K562 (cell line): ENCODE data around the gene LTBP1. TPM values are rescaled to one million over a fixed set of nuclear protein-coding genes. Genes with fewer than 3 reads are reported as not detected.

Source experiments
- AFF1 ChIP-seq, 2 experiments: fragments of 450-650 bp; IDR thresholded peaks; 2 replicates each; pipeline ENCODE4 v1.6.1; 2018; ENCODE audit warnings: mild to moderate bottlenecking in 2 of 2, low read depth in 1 of 2; ENCODE audit not compliant: partially characterized antibody in 2 of 2
- ATF6 ChIP-seq: sonication (generic); formaldehyde crosslinking; IDR thresholded peaks from 2 replicates; pipeline ENCODE4 v1.4.0; 2020; ENCODE audit warnings: mild to moderate bottlenecking, missing genetic modification reagents
- CHD1 ChIP-seq: fragments of 200-600 bp; sonication (generic); IDR thresholded peaks from one replicate; pipeline ENCODE4 v1.6.1; 2012; ENCODE audit warnings: mild to moderate bottlenecking, moderate library complexity, low read length, inconsistent platforms
- IRF1 ChIP-seq: sonication (generic); formaldehyde crosslinking; IDR thresholded peaks from 2 replicates; pipeline ENCODE4 v1.8.0; 2022; ENCODE audit warnings: missing genetic modification reagents, mild to moderate bottlenecking, borderline replicate concordance
- MEIS2 ChIP-seq: fragments of 450-650 bp; IDR thresholded peaks from 2 replicates; pipeline ENCODE4 v1.6.1; 2014; ENCODE audit warnings: mild to moderate bottlenecking; ENCODE audit not compliant: partially characterized antibody
- MTA1 ChIP-seq: fragments of 450-650 bp; IDR thresholded peaks from 2 replicates; pipeline ENCODE4 v1.6.1; 2017; ENCODE audit warnings: borderline replicate concordance
- PHF8 ChIP-seq: fragments of 200-600 bp; sonication (generic); IDR thresholded peaks from 2 replicates; pipeline ENCODE4 v1.6.1; 2012; ENCODE audit warnings: mixed run types, mild to moderate bottlenecking, inconsistent platforms, low read length, moderate library complexity, borderline replicate concordance
- PTRF ChIP-seq: fragments of 450-650 bp; IDR thresholded peaks from 2 replicates; pipeline ENCODE4 v1.6.1; 2016; ENCODE audit warnings: mild to moderate bottlenecking, missing genetic modification characterization, missing compliant biosample characterization
- PTTG1 ChIP-seq: fragments of 450-650 bp; IDR thresholded peaks from 2 replicates; pipeline ENCODE4 v1.6.1; 2016; ENCODE audit warnings: low read depth, mild to moderate bottlenecking, missing genetic modification characterization, missing compliant biosample characterization
- RHOXF2B ChIP-seq: fragments of 250-450 bp; sonication (Bioruptor Pico); conservative IDR thresholded peaks from 2 replicates; pipeline ENCODE4 v1.5.1; 2021
- SMARCE1 ChIP-seq: fragments of 450-650 bp; IDR thresholded peaks from 2 replicates; pipeline ENCODE4 v1.7.1; 2016; ENCODE audit warnings: mild to moderate bottlenecking
- SP1 ChIP-seq: sonication (generic); formaldehyde crosslinking; IDR thresholded peaks from 2 replicates; pipeline ENCODE4 v1.8.1; 2022; ENCODE audit warnings: mild to moderate bottlenecking, missing genetic modification reagents
- SP2 ChIP-seq: IDR thresholded peaks from 2 replicates; pipeline ENCODE4 v1.6.1; 2011; ENCODE audit warnings: mild to moderate bottlenecking, low read depth, low read length, moderate library complexity; ENCODE audit not compliant: poor library complexity, severe bottlenecking; ENCODE audit errors: extremely low read depth
- ZNF3 ChIP-seq: fragments of 250-450 bp; sonication (Bioruptor Pico); IDR thresholded peaks from 2 replicates; pipeline ENCODE4 v1.5.0; 2021; ENCODE audit warnings: mild to moderate bottlenecking, moderate library complexity
- polyA plus RNA-seq, 8 experiments: library from polyadenylated mRNA; depleted of rRNA in 4 of 8; stranded (reverse) in 5 of 8; unstranded in 3 of 8; fragments of >200 nt; fragmentation: Nextera tagmentation in 2 of 8; fragmentation: Illumina TruSeq in 1 of 8; extraction: Ambion mirVana in 2 of 8; extraction: Trizol in 1 of 8; gene quantifications; 2 replicates each; pipeline versions ENCODE4 v1.2.1 to v1.2.3, GENCODE V29; 2011 to 2014; ENCODE audit warnings: inconsistent platforms in 1 of 8, missing spikeins in 1 of 8
- total RNA-seq, 7 experiments: library from RNA; depleted of rRNA in 6 of 7; stranded (reverse); fragments of >200 nt in 6 of 7; fragmentation: Illumina TruSeq in 2 of 7; extraction: Trizol in 2 of 7; gene quantifications; 2 replicates each; pipeline versions ENCODE4 v1.2.1 to v1.2.3, GENCODE V29; 2011 to 2021; ENCODE audit warnings: low replicate concordance in 1 of 7
- TF ChIP-seq, protein P1 (sequence below): fragments of 450-650 bp; conservative IDR thresholded peaks from 2 replicates; pipeline ENCODE4 v1.6.1; 2016; ENCODE audit warnings: missing genetic modification characterization, low read depth, mild to moderate bottlenecking, missing compliant biosample characterization, moderate library complexity
- TF ChIP-seq, protein P2 (sequence below), 2 experiments: fragments of 250-450 bp in 1 of 2; fragments of 450-650 bp in 1 of 2; sonication (Bioruptor Pico) in 1 of 2; IDR thresholded peaks; 2 replicates each; pipeline versions ENCODE4 v1.6.1 to v1.8.0; 2016 to 2021; ENCODE audit warnings: mild to moderate bottlenecking in 2 of 2, moderate library complexity in 2 of 2, missing compliant biosample characterization in 1 of 2, missing genetic modification characterization in 1 of 2

LTBP1 gene
- total and polyA plus RNA-seq, 9 of the 15 experiments (the other 6 are each of a cell fraction or from before 2014, with no cell fraction given) = 3.6 to 16.4 (median 8.5) TPM

GRCh38 chr2:32960647-32961403 is 14.1 kb downstream of the LTBP1 start (continued):
- TF ChIP-seq, protein P1, sequence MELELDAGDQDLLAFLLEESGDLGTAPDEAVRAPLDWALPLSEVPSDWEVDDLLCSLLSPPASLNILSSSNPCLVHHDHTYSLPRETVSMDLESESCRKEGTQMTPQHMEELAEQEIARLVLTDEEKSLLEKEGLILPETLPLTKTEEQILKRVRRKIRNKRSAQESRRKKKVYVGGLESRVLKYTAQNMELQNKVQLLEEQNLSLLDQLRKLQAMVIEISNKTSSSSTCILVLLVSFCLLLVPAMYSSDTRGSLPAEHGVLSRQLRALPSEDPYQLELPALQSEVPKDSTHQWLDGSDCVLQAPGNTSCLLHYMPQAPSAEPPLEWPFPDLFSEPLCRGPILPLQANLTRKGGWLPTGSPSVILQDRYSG = 0 out of 2 replicates have a peak, but pooled peaks have one; percentile 17
- no peak for TF ChIP-seq PHF8
- TF ChIP-seq, protein P2, sequence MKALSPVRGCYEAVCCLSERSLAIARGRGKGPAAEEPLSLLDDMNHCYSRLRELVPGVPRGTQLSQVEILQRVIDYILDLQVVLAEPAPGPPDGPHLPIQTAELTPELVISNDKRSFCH (CRISPR knock-in tag; IDR thresholded peaks at IDR 0.05) = no peak
- TF ChIP-seq, protein P2 (tag; IDR thresholded peaks at IDR 0.05) = peak; percentile 41; the same call in 1 of the 2 replicates
- TF ChIP-seq AFF1 (IDR thresholded peaks at IDR 0.05; ENCODE audit: low read depth in 1 of 2, partially characterized antibody in 2 of 2) = peak in 1 of 2 experiments; percentile 50
- no peak for TF ChIP-seq ZNF3
- no peak for TF ChIP-seq CHD1
- TF ChIP-seq IRF1 (CRISPR knock-in tag) = no peak
- no peak for TF ChIP-seq ATF6 (CRISPR knock-in tag)
- no peak for TF ChIP-seq RHOXF2B (CRISPR knock-in tag)
- no peak for TF ChIP-seq SP2
- peak; percentile 94 for TF ChIP-seq SMARCE1
- no peak for TF ChIP-seq PTRF
- peak; percentile 74 for TF ChIP-seq MTA1
- TF ChIP-seq SP1 = no peak
- no peak for TF ChIP-seq PTTG1 (tag)
- TF ChIP-seq MEIS2 = peak; percentile 88
